ENCODE results near the gene IL5RA.

The IL5RA gene

DNA sequence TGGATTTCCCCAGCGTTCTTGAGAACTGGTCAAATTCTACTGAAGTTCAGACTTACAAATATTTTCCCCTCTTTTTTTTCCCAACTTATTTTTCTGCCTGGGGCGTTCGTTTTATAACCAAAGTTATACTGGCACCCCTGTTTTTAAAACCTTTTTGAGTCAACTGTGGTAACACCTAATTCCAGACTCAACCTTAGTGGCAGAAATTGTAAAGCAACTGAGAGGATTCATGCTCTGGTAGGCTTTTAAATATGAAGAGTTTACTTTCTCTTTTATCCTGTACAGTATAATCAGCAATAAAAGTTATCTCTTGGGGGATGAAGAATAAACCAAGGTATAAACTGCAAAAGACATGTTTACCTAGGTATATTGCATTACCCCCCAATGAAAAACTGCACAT is 2.3 kb downstream of the IL5RA start:
- Histone ChIP-seq H3K4me3 (ENCODE audit: insufficient read depth, low read depth, low read length, poor library complexity, severe bottlenecking) (no peak overlapping the region), H3K36me3 (ENCODE audit: control insufficient read depth, insufficient read depth, low read length) (no peaks in the 10 kb centered on the region), H3K4me1 (ENCODE audit: control insufficient read depth, insufficient read depth, low read length, poor library complexity, severe bottlenecking) (peaks cover 4% of the 10 kb centered on the region), H3K27me3 (replicated peaks; ENCODE audit: control insufficient read depth, insufficient read depth, low read length, poor library complexity, severe bottlenecking) (no peaks in the 10 kb centered on the region), H3K27ac (ENCODE audit: insufficient read depth, low read length, poor library complexity, severe bottlenecking) (no peak overlapping the region), H3K9me3 (ENCODE audit: control insufficient read depth, low read length) (no peaks in the 10 kb centered on the region)
- DNase-seq: no peak

DNA sequence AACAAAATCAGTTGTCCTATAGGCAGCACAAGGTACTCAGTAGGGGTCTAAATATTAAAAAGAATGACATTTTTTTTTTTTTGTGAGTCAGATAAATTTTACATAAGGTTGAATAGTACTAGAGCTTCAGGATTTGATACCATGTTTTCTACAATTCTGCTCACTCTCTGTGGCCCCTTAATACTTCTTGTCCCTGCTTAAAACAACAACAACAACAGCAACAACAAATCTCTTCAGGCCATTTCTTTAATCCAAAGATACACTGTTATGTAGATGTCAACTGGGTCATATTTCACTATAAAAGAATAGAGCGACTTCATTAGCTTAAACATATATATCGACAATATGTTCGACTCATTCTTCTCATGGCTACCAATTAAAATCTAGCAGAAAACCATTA is 3.0 kb downstream of the IL5RA start:
- H3K27me3 ChIP-seq (replicated peaks; ENCODE audit: control insufficient read depth, insufficient read depth, low read length, poor library complexity, severe bottlenecking): no peaks in the 10 kb centered on the region
- H3K27ac ChIP-seq (ENCODE audit: insufficient read depth, low read length, poor library complexity, severe bottlenecking): no peak overlapping the region
- H3K4me3 ChIP-seq (ENCODE audit: insufficient read depth, low read depth, low read length, poor library complexity, severe bottlenecking): no peak overlapping the region
- no peaks in the 10 kb centered on the region for H3K9me3 ChIP-seq (ENCODE audit: control insufficient read depth, low read length)
- no peaks in the 10 kb centered on the region for H3K36me3 ChIP-seq (ENCODE audit: control insufficient read depth, insufficient read depth, low read length)
- no peak for DNase-seq
- H3K4me1 ChIP-seq (ENCODE audit: control insufficient read depth, insufficient read depth, low read length, poor library complexity, severe bottlenecking): peaks cover 4% of the 10 kb centered on the region

DNA sequence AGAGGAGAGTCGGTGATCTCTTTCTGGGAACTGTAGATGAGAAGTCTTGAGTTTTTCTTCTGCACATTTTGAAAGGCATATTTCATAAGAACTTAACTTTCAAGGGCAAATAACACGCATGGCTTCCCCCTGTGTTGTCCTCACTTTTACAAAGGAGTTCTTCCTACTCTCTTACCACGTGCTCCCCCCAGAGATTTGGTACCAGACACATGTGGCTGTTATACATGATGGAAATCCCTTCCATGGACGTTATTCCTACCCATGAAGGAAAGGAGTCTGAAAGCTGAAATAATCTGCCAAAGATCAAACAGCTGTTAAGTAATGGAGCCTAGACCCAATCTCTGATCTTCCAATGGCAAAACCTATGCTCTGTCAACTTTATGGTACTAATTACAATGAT is 4.4 kb downstream of the IL5RA start:
- Histone ChIP-seq H3K36me3 (ENCODE audit: control insufficient read depth, insufficient read depth, low read length) (no peaks in the 10 kb centered on the region), H3K4me1 (ENCODE audit: control insufficient read depth, insufficient read depth, low read length, poor library complexity, severe bottlenecking) (peaks cover 4% of the 10 kb centered on the region), H3K27ac (ENCODE audit: insufficient read depth, low read length, poor library complexity, severe bottlenecking) (no peak overlapping the region), H3K9me3 (ENCODE audit: control insufficient read depth, low read length) (no peaks in the 10 kb centered on the region), H3K27me3 (replicated peaks; ENCODE audit: control insufficient read depth, insufficient read depth, low read length, poor library complexity, severe bottlenecking) (no peaks in the 10 kb centered on the region), H3K4me3 (ENCODE audit: insufficient read depth, low read depth, low read length, poor library complexity, severe bottlenecking) (no peak overlapping the region)
- DNase-seq: no peak

DNA sequence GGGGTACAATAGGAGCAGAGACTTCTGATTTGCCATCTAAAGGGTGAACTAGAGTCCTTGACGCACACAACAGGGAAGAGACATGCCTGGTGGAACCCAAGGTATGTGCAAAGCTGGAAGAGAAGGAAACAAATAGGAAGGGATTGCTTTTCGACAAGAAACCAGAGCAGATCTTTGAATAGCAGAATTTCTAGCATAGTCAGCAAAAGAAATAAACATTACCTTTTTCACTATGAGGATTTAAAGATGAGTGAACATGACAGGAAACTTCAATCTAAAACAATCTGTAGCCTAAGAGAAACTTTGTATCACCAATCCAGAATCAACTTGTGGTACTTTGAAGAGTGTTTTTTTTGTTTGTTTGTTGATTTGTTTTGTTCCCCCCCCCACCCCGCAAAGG is 4.9 kb downstream of the IL5RA start:
- H3K27me3 ChIP-seq (replicated peaks; ENCODE audit: control insufficient read depth, insufficient read depth, low read length, poor library complexity, severe bottlenecking): no peaks in the 10 kb centered on the region
- H3K4me1 ChIP-seq (ENCODE audit: control insufficient read depth, insufficient read depth, low read length, poor library complexity, severe bottlenecking): peaks cover 4% of the 10 kb centered on the region
- DNase-seq: no peak
- no peak overlapping the region for H3K4me3 ChIP-seq (ENCODE audit: insufficient read depth, low read depth, low read length, poor library complexity, severe bottlenecking)
- no peaks in the 10 kb centered on the region for H3K36me3 ChIP-seq (ENCODE audit: control insufficient read depth, insufficient read depth, low read length)
- H3K9me3 ChIP-seq (ENCODE audit: control insufficient read depth, low read length): no peaks in the 10 kb centered on the region
- no peak overlapping the region for H3K27ac ChIP-seq (ENCODE audit: insufficient read depth, low read length, poor library complexity, severe bottlenecking)

DNA sequence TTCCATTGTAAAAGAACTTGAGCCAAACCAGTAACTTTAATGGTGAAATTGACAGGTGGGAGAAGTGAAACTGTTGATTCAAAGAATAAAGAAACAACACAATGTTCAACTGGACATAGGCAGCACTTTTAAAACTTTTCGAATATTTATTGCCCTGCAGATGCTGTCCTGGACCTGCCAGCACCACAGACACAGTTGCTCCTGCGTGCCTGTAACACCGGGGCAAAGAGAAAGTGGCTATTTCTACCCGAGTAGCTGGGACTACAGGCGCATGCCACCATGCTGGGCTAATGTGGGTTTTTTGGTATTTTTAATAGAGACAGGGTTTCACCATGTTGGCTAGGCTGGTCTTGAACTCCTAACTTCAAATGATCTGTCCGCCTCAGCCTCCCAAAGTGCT is 7.4 kb downstream of the IL5RA start:
- Histone ChIP-seq H3K4me3 (ENCODE audit: insufficient read depth, low read depth, low read length, poor library complexity, severe bottlenecking) (no peak overlapping the region), H3K9me3 (ENCODE audit: control insufficient read depth, low read length) (no peaks in the 10 kb centered on the region), H3K27ac (ENCODE audit: insufficient read depth, low read length, poor library complexity, severe bottlenecking) (no peak overlapping the region), H3K27me3 (replicated peaks; ENCODE audit: control insufficient read depth, insufficient read depth, low read length, poor library complexity, severe bottlenecking) (no peaks in the 10 kb centered on the region), H3K4me1 (ENCODE audit: control insufficient read depth, insufficient read depth, low read length, poor library complexity, severe bottlenecking) (no peaks in the 10 kb centered on the region), H3K36me3 (ENCODE audit: control insufficient read depth, insufficient read depth, low read length) (no peaks in the 10 kb centered on the region)
- no peak for DNase-seq

DNA sequence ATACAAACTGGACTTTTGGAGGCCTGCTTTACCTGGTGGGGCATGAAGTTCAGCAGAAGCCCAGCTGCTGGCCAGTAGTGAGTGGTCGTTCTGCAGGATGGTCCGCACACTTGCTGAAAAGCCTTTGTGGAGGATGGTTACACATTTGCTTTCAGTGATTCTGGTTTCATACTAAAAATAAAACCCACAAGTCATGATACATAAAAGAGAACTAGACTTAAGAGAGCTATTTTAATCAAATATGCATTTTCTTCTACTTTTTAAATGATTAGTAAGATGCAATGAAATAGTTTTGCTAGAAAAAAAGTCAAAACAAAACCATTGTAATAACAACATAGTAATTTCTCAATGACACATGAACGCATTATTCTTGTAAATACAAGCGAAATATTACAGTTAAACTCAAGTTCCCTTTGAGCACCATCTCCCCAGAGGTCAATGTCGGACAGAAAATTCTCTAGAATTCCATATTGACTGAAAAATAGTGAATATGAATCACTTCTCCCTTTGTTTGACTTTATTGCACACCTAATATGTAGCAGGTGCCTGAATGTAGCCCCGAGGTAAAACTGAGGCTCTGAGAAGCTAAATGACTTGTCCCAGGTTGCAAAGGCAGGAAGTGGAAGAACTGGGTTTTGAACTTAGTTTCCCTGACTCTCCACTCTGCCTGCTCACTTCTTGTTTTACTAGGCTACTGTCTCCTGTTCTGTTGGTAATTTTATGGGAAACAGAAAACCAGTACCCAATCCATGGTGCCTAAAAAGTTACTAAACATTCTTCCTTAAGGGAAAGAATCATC is 8.3 kb downstream of the IL5RA start:
- Histone ChIP-seq H3K27ac (ENCODE audit: insufficient read depth, low read length, poor library complexity, severe bottlenecking) (no peak overlapping the region), H3K9me3 (ENCODE audit: control insufficient read depth, low read length) (no peaks in the 10 kb centered on the region), H3K27me3 (replicated peaks; ENCODE audit: control insufficient read depth, insufficient read depth, low read length, poor library complexity, severe bottlenecking) (no peaks in the 10 kb centered on the region), H3K4me3 (ENCODE audit: insufficient read depth, low read depth, low read length, poor library complexity, severe bottlenecking) (no peak overlapping the region), H3K4me1 (ENCODE audit: control insufficient read depth, insufficient read depth, low read length, poor library complexity, severe bottlenecking) (no peaks in the 10 kb centered on the region), H3K36me3 (ENCODE audit: control insufficient read depth, insufficient read depth, low read length) (no peaks in the 10 kb centered on the region)
- DNase-seq: no peak

DNA sequence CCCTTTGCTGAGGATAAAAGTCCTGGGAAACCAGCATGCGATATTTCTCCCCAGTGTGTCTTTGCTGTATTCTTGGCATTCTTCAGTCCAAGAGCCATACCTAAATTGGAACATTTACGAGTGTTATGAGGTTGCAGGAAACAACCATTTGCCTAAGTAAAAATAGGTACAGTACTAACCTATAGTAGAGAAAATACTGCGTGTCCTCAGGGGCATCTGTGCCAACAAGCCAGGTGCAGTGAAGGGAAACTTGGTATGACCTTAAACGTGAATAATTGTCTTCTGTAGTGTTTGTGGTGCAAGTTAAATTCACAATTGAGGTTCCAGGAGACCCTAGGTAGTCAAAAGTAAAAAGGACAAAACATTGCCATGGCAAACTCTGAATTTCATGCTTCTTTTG is 12.2 kb downstream of the IL5RA start:
- no peaks in the 10 kb centered on the region for H3K9me3 ChIP-seq (ENCODE audit: control insufficient read depth, low read length)
- DNase-seq: no peak
- H3K27ac ChIP-seq (ENCODE audit: insufficient read depth, low read length, poor library complexity, severe bottlenecking): no peak overlapping the region
- no peaks in the 10 kb centered on the region for H3K4me1 ChIP-seq (ENCODE audit: control insufficient read depth, insufficient read depth, low read length, poor library complexity, severe bottlenecking)
- H3K36me3 ChIP-seq (ENCODE audit: control insufficient read depth, insufficient read depth, low read length): no peaks in the 10 kb centered on the region
- no peaks in the 10 kb centered on the region for H3K27me3 ChIP-seq (replicated peaks; ENCODE audit: control insufficient read depth, insufficient read depth, low read length, poor library complexity, severe bottlenecking)
- no peak overlapping the region for H3K4me3 ChIP-seq (ENCODE audit: insufficient read depth, low read depth, low read length, poor library complexity, severe bottlenecking)

DNA sequence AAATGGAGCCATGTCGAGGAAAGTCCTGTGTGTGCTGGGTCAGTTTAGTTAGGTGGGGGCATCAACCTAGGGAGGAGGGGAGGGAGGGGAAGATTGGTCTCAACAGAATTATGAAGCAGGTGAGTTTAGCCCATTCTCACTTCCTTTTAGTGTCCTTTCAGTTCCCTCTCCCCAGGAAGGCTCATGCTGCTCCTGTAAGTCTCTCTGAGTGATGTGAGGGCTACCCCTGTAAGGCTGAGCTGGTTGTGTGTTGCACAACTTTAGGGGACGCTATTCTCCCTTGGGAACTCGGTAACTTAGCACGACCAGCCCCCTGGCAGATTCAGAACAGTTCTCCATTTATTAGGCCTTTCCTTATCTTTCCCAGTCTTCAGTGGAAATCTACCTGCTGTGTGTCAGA is 21.2 kb downstream of the IL5RA start:
- H3K27ac ChIP-seq (ENCODE audit: insufficient read depth, low read length, poor library complexity, severe bottlenecking): no peak overlapping the region

DNA sequence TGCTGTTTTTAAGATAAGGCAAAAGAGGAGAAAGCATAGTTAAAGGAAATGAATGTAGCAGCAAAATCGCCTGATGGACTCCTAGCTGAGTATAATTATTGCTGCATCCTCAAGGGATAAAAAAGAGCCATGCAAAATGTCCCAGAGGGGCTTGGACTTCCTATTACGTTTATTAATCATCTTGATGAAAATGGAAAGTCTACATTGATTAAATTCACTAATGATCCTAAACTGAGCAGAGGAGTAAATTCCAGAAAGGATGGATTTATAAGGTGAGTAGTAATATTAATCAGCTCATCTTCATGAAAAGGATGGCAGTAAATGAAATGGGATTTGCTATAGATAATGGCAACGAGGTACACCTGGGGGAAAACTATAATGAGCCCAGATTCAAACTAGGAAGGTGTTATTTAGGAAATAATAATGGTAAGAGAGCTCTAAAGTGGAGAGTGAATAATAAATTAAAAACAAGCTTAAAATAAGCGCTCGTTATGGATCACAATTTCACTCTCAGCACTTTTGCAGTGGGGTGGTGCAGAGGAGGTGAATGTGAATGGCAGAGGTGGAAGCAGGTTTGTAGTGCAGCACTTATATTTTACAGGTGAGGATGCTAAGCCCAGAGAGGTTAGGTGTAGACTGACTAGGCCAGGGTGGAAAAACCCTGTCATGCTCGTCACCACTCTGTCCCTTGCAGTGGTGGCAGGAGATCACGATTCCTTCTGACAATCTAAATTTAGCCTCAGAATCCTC is 22.3 kb downstream of the IL5RA start:
- Histone ChIP-seq H3K4me3 (ENCODE audit: insufficient read depth, low read depth, low read length, poor library complexity, severe bottlenecking) (no peak overlapping the region), H3K27me3 (replicated peaks; ENCODE audit: control insufficient read depth, insufficient read depth, low read length, poor library complexity, severe bottlenecking) (no peaks in the 10 kb centered on the region), H3K9me3 (ENCODE audit: control insufficient read depth, low read length) (no peaks in the 10 kb centered on the region), H3K27ac (ENCODE audit: insufficient read depth, low read length, poor library complexity, severe bottlenecking) (no peak overlapping the region), H3K36me3 (ENCODE audit: control insufficient read depth, insufficient read depth, low read length) (no peaks in the 10 kb centered on the region), H3K4me1 (ENCODE audit: control insufficient read depth, insufficient read depth, low read length, poor library complexity, severe bottlenecking) (no peaks in the 10 kb centered on the region)
- DNase-seq: no peak

More for the DNA sequence above, 21.2 kb downstream of the IL5RA start:
- no peaks in the 10 kb centered on the region for H3K9me3 ChIP-seq (ENCODE audit: control insufficient read depth, low read length)
- H3K4me1 ChIP-seq (ENCODE audit: control insufficient read depth, insufficient read depth, low read length, poor library complexity, severe bottlenecking): no peaks in the 10 kb centered on the region
- no peaks in the 10 kb centered on the region for H3K36me3 ChIP-seq (ENCODE audit: control insufficient read depth, insufficient read depth, low read length)
- DNase-seq: no peak
- H3K4me3 ChIP-seq (ENCODE audit: insufficient read depth, low read depth, low read length, poor library complexity, severe bottlenecking): no peak overlapping the region
- H3K27me3 ChIP-seq (replicated peaks; ENCODE audit: control insufficient read depth, insufficient read depth, low read length, poor library complexity, severe bottlenecking): no peaks in the 10 kb centered on the region

DNA sequence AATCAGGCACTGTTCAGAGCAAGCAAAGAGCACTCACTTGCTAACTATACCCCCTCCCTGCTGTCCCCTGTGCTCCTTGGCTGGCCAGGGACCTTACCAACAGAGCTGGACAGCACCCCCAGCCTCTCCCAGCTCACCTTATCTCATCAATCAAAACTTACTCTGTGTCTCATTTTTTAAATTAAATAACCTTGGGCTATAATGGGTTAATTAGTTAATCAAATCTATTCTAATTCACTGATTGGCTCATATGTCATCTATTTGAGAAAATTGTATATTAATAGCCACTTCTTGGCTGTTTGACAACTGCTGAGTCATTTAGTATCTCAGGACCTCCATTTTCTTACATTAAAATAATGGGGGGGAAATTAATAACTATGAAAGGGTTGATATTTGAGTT is 22.9 kb downstream of the IL5RA start:
- no peak overlapping the region for H3K4me3 ChIP-seq (ENCODE audit: insufficient read depth, low read depth, low read length, poor library complexity, severe bottlenecking)
- no peaks in the 10 kb centered on the region for H3K9me3 ChIP-seq (ENCODE audit: control insufficient read depth, low read length)
- no peaks in the 10 kb centered on the region for H3K27me3 ChIP-seq (replicated peaks; ENCODE audit: control insufficient read depth, insufficient read depth, low read length, poor library complexity, severe bottlenecking)
- no peaks in the 10 kb centered on the region for H3K36me3 ChIP-seq (ENCODE audit: control insufficient read depth, insufficient read depth, low read length)
- no peaks in the 10 kb centered on the region for H3K4me1 ChIP-seq (ENCODE audit: control insufficient read depth, insufficient read depth, low read length, poor library complexity, severe bottlenecking)
- no peak for DNase-seq
- H3K27ac ChIP-seq (ENCODE audit: insufficient read depth, low read length, poor library complexity, severe bottlenecking): no peak overlapping the region
